C4-2B (cell line): Measurements from ENCODE around the gene SEMA3C.

Experiments
- H3K27ac ChIP-seq: fragments of 450-650 bp; 2 replicates; pipeline ENCODE4 v1.5.1; 2017
- CTCF ChIP-seq: fragments of 450-650 bp; conservative IDR thresholded peaks from 2 replicates; pipeline ENCODE4 v1.5.1; 2017; ENCODE audit warnings: mild to moderate bottlenecking
- ZFX ChIP-seq: fragments of 450-650 bp; IDR thresholded peaks from 2 replicates; pipeline ENCODE4 v1.6.1; 2017

SEMA3C gene

GRCh38 chr7:80818181-80818580 lies 100.7 kb downstream of the SEMA3C start:
- H3K27ac ChIP-seq, result no peak overlapping the region

GRCh38 chr7:80816806-80817205 lies 102.0 kb downstream of the SEMA3C start:
- H3K27ac ChIP-seq, result no peak overlapping the region
- TF ChIP-seq CTCF (no peak), ZFX (no peak)

More at GRCh38 chr7:80818181-80818580, 100.7 kb downstream of the SEMA3C start:
- TF ChIP-seq ZFX (no peak), CTCF (no peak)

- TF ChIP-seq CTCF (no peak), ZFX (no peak)
- H3K27ac ChIP-seq, result no peak overlapping the region
These were observed 103.1 kb downstream of the SEMA3C start for GRCh38 chr7:80815733-80816132.

- H3K27ac ChIP-seq, result no peak overlapping the region
- TF ChIP-seq ZFX (no peak), CTCF (no peak)
These were observed 109.3 kb downstream of the SEMA3C start for GRCh38 chr7:80809545-80809944.

GRCh38 chr7:80807166-80807900 lies 111.5 kb downstream of the SEMA3C start:
- no peak for TF ChIP-seq ZFX
- no peak overlapping the region for H3K27ac ChIP-seq

- H3K27ac ChIP-seq, result no peak overlapping the region
- TF ChIP-seq CTCF (no peak), ZFX (no peak)
These were observed 112.2 kb downstream of the SEMA3C start for GRCh38 chr7:80806663-80807062.

GRCh38 chr7:80804589-80804988 lies 114.3 kb downstream of the SEMA3C start:
- no peak overlapping the region for H3K27ac ChIP-seq
- no peak for TF ChIP-seq ZFX
- TF ChIP-seq CTCF, result no peak

GRCh38 chr7:80802527-80802926 lies 116.3 kb downstream of the SEMA3C start:
- no peak for TF ChIP-seq ZFX
- TF ChIP-seq CTCF, result no peak

More at GRCh38 chr7:80802527-80802926, 116.3 kb downstream of the SEMA3C start:
- H3K27ac ChIP-seq, result no peak overlapping the region
